ENCODE results near the gene CDC42BPA.

DNA sequence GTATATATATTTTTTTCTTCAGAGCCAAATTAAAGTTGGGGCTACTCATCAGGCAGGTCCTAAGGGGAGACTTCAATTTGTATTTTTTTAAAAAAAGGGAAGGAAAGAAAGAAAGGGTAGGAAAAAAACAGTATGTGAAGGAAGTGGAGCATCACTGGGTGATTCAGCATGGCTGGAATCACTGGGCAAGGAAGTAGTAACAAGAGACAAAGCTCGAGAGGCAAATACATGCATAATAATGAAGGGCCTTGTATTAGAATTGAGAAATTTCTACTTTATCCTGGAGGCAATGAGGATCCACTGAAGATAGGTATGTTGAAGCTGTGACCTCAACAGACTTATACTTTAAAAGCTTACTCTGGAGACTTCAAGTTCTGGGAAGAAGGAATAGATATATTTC is 193.8 kb downstream of the CDC42BPA start:
- TF ChIP-seq, protein P1, sequence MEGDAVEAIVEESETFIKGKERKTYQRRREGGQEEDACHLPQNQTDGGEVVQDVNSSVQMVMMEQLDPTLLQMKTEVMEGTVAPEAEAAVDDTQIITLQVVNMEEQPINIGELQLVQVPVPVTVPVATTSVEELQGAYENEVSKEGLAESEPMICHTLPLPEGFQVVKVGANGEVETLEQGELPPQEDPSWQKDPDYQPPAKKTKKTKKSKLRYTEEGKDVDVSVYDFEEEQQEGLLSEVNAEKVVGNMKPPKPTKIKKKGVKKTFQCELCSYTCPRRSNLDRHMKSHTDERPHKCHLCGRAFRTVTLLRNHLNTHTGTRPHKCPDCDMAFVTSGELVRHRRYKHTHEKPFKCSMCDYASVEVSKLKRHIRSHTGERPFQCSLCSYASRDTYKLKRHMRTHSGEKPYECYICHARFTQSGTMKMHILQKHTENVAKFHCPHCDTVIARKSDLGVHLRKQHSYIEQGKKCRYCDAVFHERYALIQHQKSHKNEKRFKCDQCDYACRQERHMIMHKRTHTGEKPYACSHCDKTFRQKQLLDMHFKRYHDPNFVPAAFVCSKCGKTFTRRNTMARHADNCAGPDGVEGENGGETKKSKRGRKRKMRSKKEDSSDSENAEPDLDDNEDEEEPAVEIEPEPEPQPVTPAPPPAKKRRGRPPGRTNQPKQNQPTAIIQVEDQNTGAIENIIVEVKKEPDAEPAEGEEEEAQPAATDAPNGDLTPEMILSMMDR (conservative IDR thresholded peaks at IDR 0.05 in 1 of 2, IDR thresholded peaks at IDR 0.05 in 1 of 2; ENCODE audit: low read depth in 1 of 2, low read length in 2 of 2) = no peak
- no peak for TF ChIP-seq EZH2 (IDR thresholded peaks at IDR 0.05; ENCODE audit: low read length, missing control alignments)
